HG02763 (cell line): ENCODE results near the gene PDZK1.
"Not testable (repeated sequence)": the region's sequence is repeated elsewhere in the genome, so short reads cannot be mapped to it uniquely, and the experiment has no call there.

ENCODE experiments used
- ATAC-seq: cut with Tn5 transposase; IDR thresholded peaks from one replicate; pipeline ENCODE4 v1.9.1; 2021; ENCODE audit warnings: mild to moderate bottlenecking, moderate library complexity; ENCODE audit not compliant: unreplicated experiment

The PDZK1 gene

GRCh38 chr1:145707183-145707867 is at the start of gene PDZK1:
TSS of gene PDZK1 (minus strand) at chr1:145707368. CDS start at chr1:145688021, 19,347 bp downstream.
- no peak for ATAC-seq

GRCh38 chr1:145751491-145752037 is 44.4 kb upstream of the PDZK1 start:
- ATAC-seq: no peak

- ATAC-seq: no peak
These were observed 43.3 kb upstream of the PDZK1 start for GRCh38 chr1:145750426-145750825.

- no peak for ATAC-seq
These were observed 40.5 kb upstream of the PDZK1 start for GRCh38 chr1:145747398-145748247.

GRCh38 chr1:145740269-145740668 is 33.1 kb upstream of the PDZK1 start:
- ATAC-seq: no peak

GRCh38 chr1:145736191-145736590 is 29.0 kb upstream of the PDZK1 start:
- no peak for ATAC-seq

- ATAC-seq: no peak
These were observed 23.7 kb upstream of the PDZK1 start for GRCh38 chr1:145730900-145731299.

- no peak for ATAC-seq
These were observed 23.3 kb upstream of the PDZK1 start for GRCh38 chr1:145730467-145730866.

- ATAC-seq: no peak
These were observed 22.7 kb upstream of the PDZK1 start for GRCh38 chr1:145729666-145730436.

GRCh38 chr1:145729196-145729595 is 22.0 kb upstream of the PDZK1 start:
- no peak for ATAC-seq

- not testable (repeated sequence) for ATAC-seq
These were observed 19.0 kb upstream of the PDZK1 start for GRCh38 chr1:145726193-145726592.

GRCh38 chr1:145720878-145721671 is 13.9 kb upstream of the PDZK1 start:
- peak; percentile 68 for ATAC-seq

- no peak for ATAC-seq
These were observed 13.3 kb upstream of the PDZK1 start for GRCh38 chr1:145720556-145720877.

GRCh38 chr1:145719230-145720079 is 12.3 kb upstream of the PDZK1 start, which contains the start of gene CD160:
TSS of gene CD160 (plus strand) at chr1:145719499. CDS start at chr1:145728328, 8,829 bp downstream.
- ATAC-seq: no peak

- ATAC-seq: not testable (repeated sequence)
These were observed 11.3 kb upstream of the PDZK1 start for GRCh38 chr1:145718465-145718864.

GRCh38 chr1:145717833-145718232 is 10.7 kb upstream of the PDZK1 start:
- ATAC-seq: no peak

GRCh38 chr1:145716641-145717345 is 9.6 kb upstream of the PDZK1 start:
- ATAC-seq: no peak

GRCh38 chr1:145714524-145715111 is 7.5 kb upstream of the PDZK1 start:
- ATAC-seq: no peak
